NK-92 treated with Interleukin-12 subunit alpha and Interleukin-12 subunit beta, amount 100 ng/mL, for 24 hours (cell line): Measurements from ENCODE around the gene ARHGAP22.

Source experiments
- DNase-seq: peaks from one replicate; lab custom pipeline; 2025; lab: John Stamatoyannopoulos, UW

ARHGAP22 gene

DNA sequence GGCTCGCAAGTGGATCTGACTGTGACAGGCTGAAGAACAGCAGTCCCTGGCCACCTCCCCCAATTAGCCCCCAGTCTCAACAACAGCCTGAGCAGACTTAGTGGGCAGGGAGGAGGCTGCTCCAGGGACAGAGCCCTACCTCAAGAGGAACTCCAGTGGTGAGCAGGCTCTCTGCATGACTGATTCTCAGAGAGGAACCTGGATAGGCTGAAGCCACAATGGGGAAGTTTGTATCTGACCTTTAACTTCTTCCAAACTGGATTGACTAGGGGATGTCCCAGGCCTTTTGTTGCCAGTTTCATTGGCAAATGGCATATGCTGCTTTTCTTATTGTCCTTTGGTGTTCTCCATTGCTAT lies 93.0 kb downstream of the ARHGAP22 start:
- DNase-seq: no peak

DNA sequence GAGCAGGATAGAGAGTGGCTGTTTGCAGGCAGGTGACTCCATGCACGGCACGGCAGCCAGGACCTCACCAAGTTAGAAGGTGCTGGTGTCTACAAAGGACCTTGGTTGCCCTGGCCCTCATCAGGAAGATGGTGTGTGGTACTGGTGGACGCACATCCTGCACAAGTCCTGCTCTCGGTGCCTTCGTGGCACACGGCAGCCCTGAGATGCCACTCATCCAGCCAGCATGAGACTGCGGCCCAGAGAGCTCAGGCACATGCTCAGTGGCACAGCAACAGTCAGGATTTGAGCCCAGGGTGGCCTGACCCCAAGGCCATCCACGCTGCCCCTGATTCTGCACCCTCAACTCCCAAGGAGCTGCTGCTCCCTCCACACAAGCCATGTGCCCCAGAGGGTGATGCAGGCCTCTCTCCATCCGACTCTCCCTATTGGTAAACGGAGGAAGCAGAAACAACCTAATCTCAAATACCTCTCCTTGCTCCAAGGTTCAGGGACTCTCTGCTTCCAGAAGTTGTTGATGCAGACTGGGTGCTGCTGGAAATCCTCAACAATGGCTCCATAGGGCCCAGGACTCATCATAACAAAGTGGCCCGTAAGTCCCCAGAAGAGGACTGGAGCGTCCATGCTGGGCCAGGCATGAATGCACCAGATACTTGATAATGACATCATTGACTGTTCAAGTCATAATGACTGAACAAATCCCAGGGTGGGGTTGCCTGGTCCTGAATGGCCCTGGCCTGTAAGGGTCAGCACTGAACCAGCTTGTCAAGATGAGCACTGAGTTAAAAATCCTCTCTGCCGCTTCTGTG lies 93.6 kb downstream of the ARHGAP22 start:
- no peak for DNase-seq

GRCh38 chr10:48509974-48510692 lies 94.7 kb downstream of the ARHGAP22 start:
- no peak for DNase-seq

DNA sequence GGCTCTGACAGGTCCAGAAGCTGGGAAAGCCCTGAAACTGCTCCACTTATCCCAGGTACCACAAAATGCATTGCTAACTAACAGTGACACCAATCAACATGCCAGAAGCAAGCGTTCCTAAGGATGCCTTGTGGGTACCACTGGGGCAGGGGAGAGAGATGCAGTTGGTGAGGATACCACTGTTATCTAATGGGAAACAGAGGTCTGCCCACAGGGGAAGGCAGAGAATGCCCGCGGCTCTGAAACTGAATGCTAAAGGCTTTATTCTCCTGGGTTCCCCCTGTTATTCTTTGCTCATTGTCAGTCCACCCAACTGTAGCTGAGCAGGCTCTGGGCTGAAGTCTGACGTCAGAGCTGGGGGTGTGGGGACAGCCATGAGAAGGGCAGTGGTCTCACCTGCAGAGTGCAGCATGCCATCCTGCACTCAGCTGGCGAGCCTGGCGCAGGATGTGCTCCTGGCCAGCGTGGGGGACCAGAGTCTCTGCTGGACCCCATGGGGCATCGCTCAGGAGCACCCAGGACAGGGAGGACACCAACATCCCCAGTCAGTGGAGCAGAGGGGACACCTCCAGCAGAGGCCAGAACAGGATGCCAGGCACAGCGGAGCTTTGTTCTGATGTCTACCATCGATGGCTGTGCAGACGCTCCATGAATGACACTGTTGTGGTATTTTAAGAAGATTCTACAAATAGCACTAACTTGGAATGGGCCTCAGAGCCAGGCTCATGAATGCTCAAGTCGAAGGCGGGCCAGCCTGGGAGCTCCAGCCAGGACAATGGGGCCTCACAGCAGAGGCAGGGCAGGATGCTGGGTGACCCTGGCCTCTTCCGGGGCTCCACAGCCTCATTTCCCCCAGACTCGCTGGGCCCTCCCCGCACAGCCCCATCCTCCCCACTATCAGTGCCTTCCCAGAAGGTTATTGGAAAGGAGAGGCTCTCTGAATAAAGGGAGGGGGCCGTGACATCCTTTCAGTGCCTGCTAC lies 95.8 kb downstream of the ARHGAP22 start:
- DNase-seq: no peak

- no peak for DNase-seq
Measured at GRCh38 chr10:48507933-48508790, 96.7 kb downstream of the ARHGAP22 start.

DNA sequence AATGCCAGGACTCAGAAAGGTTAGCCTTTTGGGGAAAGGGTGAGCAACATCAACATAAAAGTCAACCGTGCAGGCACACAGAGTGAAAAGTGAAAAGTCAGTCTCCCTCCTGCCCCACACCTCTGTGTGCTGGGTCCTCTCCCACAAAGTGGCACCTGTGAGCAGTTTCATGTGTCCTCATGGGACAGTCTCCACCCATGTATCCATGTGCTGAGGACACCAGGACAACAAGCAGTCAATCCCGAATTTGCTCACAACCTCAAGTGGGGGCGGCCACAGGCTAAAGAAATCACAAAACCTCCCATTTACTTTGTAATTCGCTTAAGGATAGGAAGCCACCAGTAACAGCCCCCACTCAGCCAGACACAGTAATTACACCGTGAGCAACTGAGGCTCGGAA lies 97.4 kb downstream of the ARHGAP22 start:
- DNase-seq: no peak

- DNase-seq: no peak
Measured at GRCh38 chr10:48506147-48506917, 98.5 kb downstream of the ARHGAP22 start.

DNA sequence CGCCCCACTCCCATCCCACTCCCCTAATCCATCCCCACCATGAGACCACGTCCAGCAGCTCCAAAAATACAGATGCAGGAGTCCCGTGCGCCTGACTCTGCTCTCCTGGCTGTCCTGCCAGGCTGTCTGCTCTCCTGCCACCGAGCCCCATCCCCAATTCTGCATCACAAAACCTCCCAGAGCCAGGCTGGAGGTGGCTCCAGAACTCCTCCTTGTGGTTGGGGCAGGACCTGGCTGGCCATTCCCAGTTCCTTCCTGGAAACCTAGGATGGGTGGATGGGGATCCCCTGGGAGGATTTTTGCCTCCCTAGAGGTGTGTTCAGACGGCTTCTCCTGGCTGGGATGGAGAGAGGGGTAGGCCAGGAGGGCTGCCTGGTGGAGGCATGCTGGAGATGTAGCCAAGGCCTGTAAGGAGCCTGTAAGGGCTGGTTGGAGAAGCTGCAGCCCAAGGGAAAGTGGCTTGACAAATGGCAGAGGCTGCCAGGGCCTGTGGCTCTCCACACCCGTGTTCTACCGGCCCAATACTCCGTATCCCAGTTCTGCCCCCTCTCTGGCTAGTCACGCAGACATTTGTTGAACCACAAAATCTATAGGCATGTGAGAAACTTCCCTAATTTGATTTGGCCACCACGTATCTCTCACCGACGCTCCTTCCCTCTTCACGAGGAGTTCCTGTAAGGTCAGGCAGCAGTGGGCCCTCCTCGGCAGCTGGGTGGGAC lies 99.3 kb downstream of the ARHGAP22 start:
- no peak for DNase-seq

DNA sequence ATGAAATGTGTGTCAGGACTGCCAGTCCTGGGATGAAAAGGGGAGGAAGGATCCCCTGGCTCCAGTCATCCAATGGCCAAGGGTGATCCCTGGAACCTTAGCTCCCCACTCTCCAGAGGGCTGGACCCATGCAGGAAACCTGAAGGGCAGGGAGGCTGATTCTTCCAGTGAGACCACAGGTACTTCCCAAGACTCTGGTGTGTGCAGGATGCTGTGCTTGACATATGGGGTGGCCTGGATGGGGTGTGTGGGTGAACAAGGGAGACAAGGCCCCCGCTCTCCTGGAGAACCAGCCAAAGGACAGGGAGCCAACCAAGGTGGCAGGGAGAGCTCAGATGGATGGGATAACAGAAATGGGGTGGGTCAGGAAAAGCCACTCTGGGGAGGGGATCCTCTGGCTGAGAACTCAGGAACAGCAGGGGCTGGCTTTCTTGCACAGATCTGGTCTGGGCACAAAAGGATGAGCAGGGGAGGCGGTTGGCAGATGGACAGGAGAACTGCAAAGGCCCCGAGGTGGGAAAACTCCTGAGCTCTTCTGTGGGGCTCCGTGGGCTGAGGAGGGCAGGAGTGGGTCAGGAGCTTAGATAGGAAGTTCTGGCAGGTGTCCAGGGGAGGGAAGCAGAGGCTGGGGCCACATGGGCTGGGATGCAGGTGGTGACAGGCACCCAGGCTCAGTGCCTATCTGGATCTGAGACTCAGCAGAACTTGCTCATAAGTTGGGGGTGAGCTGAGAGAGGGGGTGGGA lies 100.6 kb downstream of the ARHGAP22 start:
- no peak for DNase-seq

- DNase-seq: no peak
Measured at GRCh38 chr10:48503293-48503911, 101.5 kb downstream of the ARHGAP22 start.

DNA sequence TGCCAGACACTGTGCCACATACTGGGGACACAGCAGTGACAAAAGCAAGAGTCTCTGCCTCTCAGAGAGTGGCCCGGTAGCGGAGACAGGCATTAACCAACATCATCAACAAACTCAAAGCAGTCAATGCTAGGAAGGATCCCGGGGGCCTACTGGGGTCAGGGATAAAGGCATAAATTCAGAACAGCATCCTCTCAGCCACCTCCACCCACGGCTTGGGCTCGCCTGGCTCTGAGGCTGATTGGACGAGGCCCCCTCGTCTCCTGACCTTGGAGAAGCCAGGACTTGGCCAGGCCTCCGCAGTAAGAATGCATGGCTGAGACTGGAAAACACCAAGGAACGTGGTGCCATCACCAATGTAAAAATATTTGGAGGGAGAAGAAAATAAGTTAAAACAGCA lies 102.1 kb downstream of the ARHGAP22 start:
- DNase-seq: no peak

DNA sequence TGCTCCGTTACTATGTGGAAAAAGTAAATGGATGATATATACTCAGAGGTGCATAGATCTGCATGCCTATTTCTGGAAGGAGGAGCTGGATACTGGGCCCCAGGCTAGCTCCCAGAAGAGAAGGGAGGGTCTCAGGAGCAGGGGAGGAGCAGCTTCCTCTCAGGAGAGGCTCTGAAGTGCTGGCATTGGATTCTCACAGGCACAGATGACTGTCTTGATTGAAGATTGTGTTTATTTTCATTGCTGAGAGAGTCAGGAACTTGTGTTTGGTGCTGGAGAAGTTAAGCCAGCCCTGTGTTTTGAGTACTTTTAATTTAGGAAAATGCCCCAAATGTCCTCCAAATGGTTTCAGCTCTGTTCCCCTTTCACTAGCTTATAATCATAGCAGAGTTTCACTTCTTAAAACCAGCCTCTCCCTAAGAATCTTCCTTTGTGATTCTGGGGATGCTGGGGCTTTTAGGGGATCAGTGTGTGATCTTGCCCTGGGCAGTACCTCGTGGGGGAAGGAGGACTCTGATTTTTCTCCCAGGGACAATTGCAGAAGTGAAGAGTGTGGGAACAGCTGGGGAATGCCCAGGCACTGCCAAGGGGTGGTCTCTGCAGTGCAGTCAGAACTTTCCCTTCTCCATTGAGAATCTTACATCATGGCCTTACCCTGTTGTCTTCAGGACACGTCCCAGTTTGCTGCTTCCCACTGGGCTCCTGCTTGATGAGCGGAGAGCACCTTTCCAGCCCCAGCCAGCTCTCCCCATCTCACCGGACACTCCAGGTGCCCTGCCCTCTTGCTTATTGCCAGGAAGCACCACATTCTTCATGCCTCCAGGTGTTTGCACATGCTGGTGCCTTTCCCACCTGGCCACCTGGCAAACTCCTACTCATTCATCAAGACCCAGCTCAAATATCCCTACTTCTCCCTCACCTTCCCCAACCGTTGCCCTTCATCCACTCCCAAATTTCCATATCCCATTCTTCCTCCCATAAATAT lies 102.8 kb downstream of the ARHGAP22 start:
- DNase-seq: no peak

DNA sequence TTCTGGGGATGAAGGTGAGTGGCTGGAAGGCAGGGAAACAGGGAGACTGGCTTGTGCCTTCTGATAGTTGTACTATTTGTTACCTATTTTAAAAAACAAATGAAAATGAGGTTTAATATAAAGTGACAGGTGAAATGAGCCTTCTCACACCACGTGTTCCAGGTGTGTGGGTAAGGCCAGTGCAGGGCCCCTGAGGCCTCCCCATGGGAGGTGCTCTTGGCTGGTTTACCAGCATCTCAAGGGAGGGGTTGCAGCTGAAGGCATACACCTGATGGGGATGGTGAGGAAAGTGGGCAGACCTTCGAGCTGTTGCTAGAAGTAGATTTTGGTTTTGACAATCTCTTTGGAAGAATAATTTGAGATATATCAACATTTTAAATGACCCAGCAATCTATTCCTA lies 103.6 kb downstream of the ARHGAP22 start:
- no peak for DNase-seq

DNA sequence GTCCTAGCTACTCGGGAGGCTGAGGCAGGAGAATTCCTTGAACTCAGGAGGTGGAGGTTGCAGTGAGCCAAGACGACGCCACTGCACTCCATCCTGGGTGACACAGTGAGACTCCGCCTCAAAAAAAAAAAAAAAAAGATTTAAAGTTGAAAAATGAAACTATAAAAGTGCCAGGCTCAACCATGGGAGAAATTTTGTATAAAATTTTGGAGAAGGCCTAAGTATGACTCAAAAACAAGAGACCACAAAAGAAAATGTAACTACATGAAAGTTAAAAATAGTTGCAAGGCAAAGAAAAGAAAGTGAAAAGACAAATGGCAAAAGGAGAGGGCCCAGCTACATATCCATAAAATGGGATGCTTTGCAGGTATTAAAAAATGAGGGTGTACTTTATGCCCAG lies 104.1 kb downstream of the ARHGAP22 start:
- no peak for DNase-seq

DNA sequence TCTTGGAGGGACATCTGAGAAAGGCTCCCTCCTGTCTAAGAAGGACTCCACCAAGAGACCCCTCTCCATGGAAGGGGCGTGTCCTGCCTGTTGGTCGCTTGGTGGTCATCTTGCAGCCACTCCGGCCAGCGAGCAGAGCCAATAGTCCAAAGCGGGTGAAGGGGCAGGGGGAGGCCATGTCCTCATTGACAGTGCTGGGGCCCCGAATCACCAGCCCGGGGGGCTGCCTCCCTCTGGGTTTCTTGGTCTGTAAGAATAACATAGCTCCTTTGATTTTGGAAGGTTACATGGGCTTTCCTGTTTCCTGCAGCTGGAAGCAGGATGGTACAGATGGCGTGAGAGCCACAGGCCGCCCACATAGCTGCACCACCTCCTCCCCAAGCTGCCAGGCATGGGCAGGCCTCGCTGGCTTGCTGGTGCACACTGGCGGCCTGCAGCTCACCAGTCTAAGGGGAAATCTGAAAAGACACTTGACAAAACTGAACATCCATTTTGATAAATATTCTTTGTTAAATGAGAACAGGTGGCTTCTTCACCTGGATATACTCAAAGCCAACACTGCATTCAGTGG lies 105.8 kb downstream of the ARHGAP22 start:
- no peak for DNase-seq

GRCh38 chr10:48497780-48498770 lies 106.8 kb downstream of the ARHGAP22 start:
- no peak for DNase-seq
